Trophoblast cell (in vitro differentiated cells and primary cell): Measurements from ENCODE around the gene TRIM9.
A peak's percentile ranks its signal among the peaks of the same experiment; 100 is the strongest.

Experiments used
- DNase-seq, 2 donors: peaks; one replicate each; pipeline ENCODE4 v3.0.0-alpha.2; 2016
- H2AFZ ChIP-seq: 2 replicates; pipeline ENCODE4 v1.6.1; 2013; ENCODE audit warnings: low read length, moderate library complexity, mild to moderate bottlenecking; ENCODE audit not compliant: insufficient read depth, poor library complexity
- H2AK5ac ChIP-seq: 2 replicates; pipeline ENCODE4 v1.6.1; 2013; ENCODE audit warnings: mild to moderate bottlenecking, low read length
- H2BK120ac ChIP-seq: 2 replicates; pipeline ENCODE4 v1.6.1; 2013; ENCODE audit warnings: low read length, mild to moderate bottlenecking, moderate library complexity; ENCODE audit not compliant: insufficient read depth, poor library complexity
- H2BK12ac ChIP-seq: 2 replicates; pipeline ENCODE4 v1.6.1; 2013; ENCODE audit warnings: mild to moderate bottlenecking, low read length, moderate library complexity
- H2BK5ac ChIP-seq: 2 replicates; pipeline ENCODE4 v1.6.1; 2013; ENCODE audit warnings: low read length, low read depth, moderate library complexity, mild to moderate bottlenecking; ENCODE audit not compliant: poor library complexity
- H3K14ac ChIP-seq: 2 replicates; pipeline ENCODE4 v1.6.1; 2013; ENCODE audit warnings: mild to moderate bottlenecking, low read length
- H3K18ac ChIP-seq: 2 replicates; pipeline ENCODE4 v1.6.1; 2013; ENCODE audit warnings: mild to moderate bottlenecking, low read length
- H3K23ac ChIP-seq: 2 replicates; pipeline ENCODE4 v1.6.1; 2013; ENCODE audit warnings: low read length
- H3K27ac ChIP-seq: 2 replicates; pipeline ENCODE4 v1.5.1; 2013; ENCODE audit warnings: low read depth, mild to moderate bottlenecking, inconsistent platforms, low read length, moderate library complexity
- H3K27me3 ChIP-seq: 2 replicates; pipeline ENCODE4 v1.6.1; 2013; ENCODE audit warnings: inconsistent platforms, mild to moderate bottlenecking, low read length, moderate library complexity; ENCODE audit not compliant: insufficient read depth
- H3K36me3 ChIP-seq, 2 experiments: 1 replicate in 1 of 2; 2 replicates in 1 of 2; pipeline ENCODE4 v1.6.1; 2013; ENCODE audit warnings: low read length in 2 of 2, mild to moderate bottlenecking in 2 of 2, moderate library complexity in 1 of 2; ENCODE audit not compliant: insufficient read depth in 2 of 2, control insufficient read depth in 1 of 2
- H3K4ac ChIP-seq: 2 replicates; pipeline ENCODE4 v1.6.1; 2013; ENCODE audit warnings: low read depth, mild to moderate bottlenecking, low read length, moderate library complexity
- H3K4me1 ChIP-seq, 2 experiments: 1 replicate in 1 of 2; 2 replicates in 1 of 2; pipeline ENCODE4 v1.6.1; 2013; ENCODE audit warnings: low read length in 2 of 2, mild to moderate bottlenecking in 2 of 2, moderate library complexity in 1 of 2; ENCODE audit not compliant: insufficient read depth in 2 of 2, control insufficient read depth in 1 of 2
- H3K4me2 ChIP-seq: 2 replicates; pipeline ENCODE4 v1.6.1; 2013; ENCODE audit warnings: inconsistent platforms, mild to moderate bottlenecking, low read length, moderate library complexity
- H3K4me3 ChIP-seq: 2 replicates; pipeline ENCODE4 v1.5.1; 2013; ENCODE audit warnings: mild to moderate bottlenecking, low read depth, low read length, inconsistent platforms
- H3K79me1 ChIP-seq: one replicate; pipeline ENCODE4 v1.6.1; 2013; ENCODE audit warnings: low read length
- H3K79me2 ChIP-seq: 2 replicates; pipeline ENCODE4 v1.6.1; 2013; ENCODE audit warnings: low read length, mild to moderate bottlenecking; ENCODE audit not compliant: control insufficient read depth, insufficient read depth, poor library complexity
- H3K9ac ChIP-seq: 2 replicates; pipeline ENCODE4 v1.6.1; 2013; ENCODE audit warnings: mild to moderate bottlenecking, low read length
- H3K9me3 ChIP-seq: 2 replicates; pipeline ENCODE4 v1.6.1; 2013; ENCODE audit warnings: low read depth, mild to moderate bottlenecking, control low read depth, inconsistent platforms, low read length; ENCODE audit not compliant: insufficient read depth
- H4K12ac ChIP-seq: 2 replicates; pipeline ENCODE4 v1.6.1; 2013; ENCODE audit warnings: low read depth, mild to moderate bottlenecking, low read length, moderate library complexity
- H4K8ac ChIP-seq: 2 replicates; pipeline ENCODE4 v1.6.1; 2013; ENCODE audit warnings: low read depth, mild to moderate bottlenecking, low read length, moderate library complexity
- H4K91ac ChIP-seq: one replicate; pipeline ENCODE4 v1.6.1; 2013; ENCODE audit warnings: low read depth, mild to moderate bottlenecking, low read length, moderate library complexity
- WGBS: extraction: QIAGEN DNeasy Blood & Tissue Kit; methylation state at CpG from one replicate; pipeline ENCODE4 v1.1.7; 2013; ENCODE audit warnings: missing lambda C conversion rate; ENCODE audit not compliant: insufficient read length, insufficient coverage; ENCODE audit errors: extremely low coverage; 5-methylcytosine and 5-hydroxymethylcytosine counted together

The TRIM9 gene

DNA sequence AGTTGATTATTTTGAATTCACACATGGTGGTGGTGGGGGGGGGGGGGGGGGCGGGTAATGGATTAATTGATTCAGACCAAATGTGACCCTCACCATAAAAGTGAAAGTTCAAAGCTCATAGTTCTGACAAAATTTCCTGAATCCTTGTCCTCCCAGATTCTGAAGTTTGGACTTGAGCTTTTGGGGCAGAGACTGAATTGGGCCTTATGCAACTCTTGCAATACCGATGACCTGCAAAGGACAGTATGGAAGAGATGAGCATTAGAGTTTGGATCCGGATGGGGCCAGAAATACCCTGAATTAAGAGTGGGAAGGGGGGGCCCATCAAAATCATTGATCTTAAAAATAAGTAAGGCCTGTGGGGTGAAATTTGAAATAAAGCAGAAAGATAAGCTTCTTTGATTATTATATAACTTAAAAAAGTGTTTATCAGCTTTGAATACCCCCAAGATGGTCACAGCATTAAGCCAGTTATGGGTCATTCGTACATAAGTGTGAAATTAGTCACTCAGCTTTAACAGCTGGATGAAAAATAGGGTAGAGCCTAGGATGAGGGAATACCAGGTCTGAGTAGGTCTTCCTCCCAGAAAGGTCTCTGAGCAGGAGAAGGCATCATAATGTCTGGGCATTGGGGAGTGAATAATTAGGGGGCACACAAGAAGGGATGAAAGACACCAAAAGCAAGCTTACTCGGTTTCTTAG, 148.5 kb downstream of the TRIM9 start:
- H3K9me3 ChIP-seq = peaks cover 6% of the 10 kb centered on the region
- H4K8ac ChIP-seq = no peak overlapping the region
- no CpG with 5 or more reads among the region's 5 CpGs for WGBS
- H2BK5ac ChIP-seq = no peak overlapping the region
- no peak overlapping the region for H3K27ac ChIP-seq
- H3K14ac ChIP-seq = no peak overlapping the region
- H3K36me3 ChIP-seq = no peaks in the 10 kb centered on the region
- H3K9ac ChIP-seq = no peak overlapping the region
- H2BK12ac ChIP-seq = no peak overlapping the region
- peaks cover 0 to 14% of the 10 kb centered on the region in 2 experiments for H3K4me1 ChIP-seq
- no peak overlapping the region for H3K18ac ChIP-seq
- H4K91ac ChIP-seq = no peak overlapping the region
- H3K4ac ChIP-seq = no peak overlapping the region
- H4K12ac ChIP-seq = no peak overlapping the region
- H3K4me2 ChIP-seq = no peak overlapping the region
- no peak overlapping the region for H3K4me3 ChIP-seq
- H3K23ac ChIP-seq = no peak overlapping the region
- H3K79me2 ChIP-seq = peaks cover 2% of the 10 kb centered on the region
- no peak overlapping the region for H2AFZ ChIP-seq
- peaks cover 6% of the 10 kb centered on the region for H3K79me1 ChIP-seq
- no peak overlapping the region for H2AK5ac ChIP-seq
- H2BK120ac ChIP-seq = no peak overlapping the region
- H3K27me3 ChIP-seq = no peaks in the 10 kb centered on the region
- no peak for DNase-seq

DNA sequence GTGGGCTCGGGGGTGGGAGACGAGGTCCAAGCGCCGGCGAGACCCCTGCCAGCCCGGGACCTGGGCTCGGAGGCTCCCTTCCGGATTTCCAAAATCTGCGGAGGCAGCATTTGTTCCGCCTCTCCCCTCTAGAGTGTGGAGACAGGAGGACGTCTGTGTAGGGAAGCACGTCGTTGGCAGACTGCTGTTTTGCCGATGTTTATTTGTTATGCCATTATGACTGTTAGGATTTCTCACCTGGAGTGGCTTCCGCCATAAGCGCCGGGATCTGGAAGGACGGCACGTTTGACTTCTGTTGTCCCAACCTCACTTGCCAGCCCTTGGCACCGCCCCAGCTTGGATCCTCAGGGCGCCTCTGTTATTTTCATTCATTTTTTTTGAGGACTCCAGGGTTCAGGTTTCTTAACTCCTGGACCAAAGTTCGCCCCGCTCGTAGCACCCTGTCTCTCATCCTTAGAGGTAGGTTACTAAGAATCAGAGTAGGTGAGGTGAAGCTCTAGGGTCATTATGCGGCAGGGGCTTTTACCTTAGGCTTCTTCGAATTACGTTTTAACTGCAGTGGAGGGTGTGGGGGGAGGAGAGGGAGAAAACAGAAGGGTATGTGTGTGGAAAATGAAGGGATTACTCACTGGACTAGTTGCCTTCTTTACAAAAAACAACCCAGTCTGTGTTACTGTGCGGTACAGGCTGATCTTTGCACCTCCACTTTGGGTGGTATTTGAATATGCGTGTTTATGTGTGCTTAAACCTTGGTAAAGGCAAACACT, 150.1 kb downstream of the TRIM9 start:
- no CpG with 5 or more reads among the region's 29 CpGs for WGBS
- DNase-seq = peak; percentile 49 to 76
- Histone ChIP-seq H3K4ac (no peak overlapping the region), H3K4me3 (peak overlapping the region; percentile 80), H3K9me3 (peaks cover 6% of the 10 kb centered on the region), H2BK5ac (no peak overlapping the region), H3K23ac (no peak overlapping the region), H3K18ac (no peak overlapping the region), H3K79me2 (peaks cover 2% of the 10 kb centered on the region), H3K27ac (no peak overlapping the region), H3K9ac (peak overlapping the region; percentile 59), H3K79me1 (peaks cover 6% of the 10 kb centered on the region), H4K12ac (no peak overlapping the region), H4K8ac (peak overlapping the region; percentile 40), H3K14ac (no peak overlapping the region), H2AK5ac (no peak overlapping the region), H2BK12ac (no peak overlapping the region), H3K4me2 (peak overlapping the region; percentile 98), H3K27me3 (no peaks in the 10 kb centered on the region), H2AFZ (peak overlapping the region; percentile 92), H4K91ac (no peak overlapping the region), H2BK120ac (no peak overlapping the region), H3K36me3 (no peaks in the 10 kb centered on the region), H3K4me1 (peaks cover 0 to 14% of the 10 kb centered on the region in 2 experiments)

DNA sequence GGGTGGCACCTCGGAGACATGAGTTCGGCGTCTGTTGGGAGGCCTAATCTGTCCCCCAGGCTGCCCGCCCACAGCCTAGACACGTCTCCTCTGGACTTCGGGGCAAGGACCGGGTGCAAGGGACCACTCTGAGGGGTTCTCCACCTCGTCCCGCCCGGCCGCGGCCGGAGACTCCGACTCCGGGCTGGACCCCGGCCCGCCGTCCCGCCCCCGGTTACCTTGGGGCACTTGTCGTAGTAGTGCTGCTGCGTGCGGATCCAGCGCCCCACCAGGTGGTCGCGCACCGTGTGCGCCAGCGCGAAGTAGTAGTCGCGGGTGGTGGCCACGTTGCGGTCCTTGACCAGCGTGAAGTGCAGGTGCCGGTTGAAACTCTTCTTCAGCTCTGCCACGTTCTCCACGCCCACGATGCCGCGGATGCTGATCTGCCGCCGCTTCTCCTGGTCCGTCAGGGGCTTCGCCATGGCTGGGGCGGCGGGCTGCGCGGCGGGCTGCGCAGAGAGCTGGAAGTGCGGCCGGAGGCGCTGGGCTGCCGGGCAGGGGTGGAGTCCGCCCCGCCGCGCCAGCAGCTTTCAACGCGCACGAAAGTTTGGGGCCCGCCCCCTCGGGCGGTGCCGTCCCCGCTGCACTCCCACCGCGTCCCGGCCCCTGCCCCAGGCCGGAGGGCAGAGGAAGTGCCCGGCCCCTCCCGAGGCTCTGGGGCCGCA, 150.8 kb downstream of the TRIM9 start, which contains the start of gene PYGL:
TSS of gene PYGL (minus strand) at position 541 of the 704 bp plus-strand sequence. CDS start at position 461, 80 bp downstream.
- peaks cover 4% of the 10 kb centered on the region for H3K9me3 ChIP-seq
- H3K18ac ChIP-seq = peak within 1 kb of the TSS; percentile 60
- H2BK120ac ChIP-seq = no peak within 1 kb of the TSS
- no peak within 1 kb of the TSS for H2AK5ac ChIP-seq
- H4K12ac ChIP-seq = peak within 1 kb of the TSS; percentile 22
- H3K79me1 ChIP-seq = peaks cover 6% of the 10 kb centered on the region
- H3K4me3 ChIP-seq = peak within 1 kb of the TSS; percentile 80
- peak within 1 kb of the TSS; percentile 40 for H4K8ac ChIP-seq
- no peak within 1 kb of the TSS for H4K91ac ChIP-seq
- H2BK12ac ChIP-seq = no peak within 1 kb of the TSS
- H3K79me2 ChIP-seq = peaks cover 2% of the 10 kb centered on the region
- H3K23ac ChIP-seq = no peak within 1 kb of the TSS
- WGBS = no CpG with 5 or more reads among the region's 74 CpGs
- peak; percentile 83 to 89 for DNase-seq
- H2AFZ ChIP-seq = peak within 1 kb of the TSS; percentile 92
- no peak within 1 kb of the TSS for H3K27ac ChIP-seq
- no peaks in the 10 kb centered on the region for H3K36me3 ChIP-seq
- H3K9ac ChIP-seq = peak within 1 kb of the TSS; percentile 59
- H3K4me1 ChIP-seq = peaks cover 0 to 14% of the 10 kb centered on the region in 2 experiments
- no peaks in the 10 kb centered on the region for H3K27me3 ChIP-seq
- H3K4me2 ChIP-seq = peak within 1 kb of the TSS; percentile 98
- H3K14ac ChIP-seq = peak within 1 kb of the TSS; percentile 15
- H2BK5ac ChIP-seq = no peak within 1 kb of the TSS
- H3K4ac ChIP-seq = no peak within 1 kb of the TSS

DNA sequence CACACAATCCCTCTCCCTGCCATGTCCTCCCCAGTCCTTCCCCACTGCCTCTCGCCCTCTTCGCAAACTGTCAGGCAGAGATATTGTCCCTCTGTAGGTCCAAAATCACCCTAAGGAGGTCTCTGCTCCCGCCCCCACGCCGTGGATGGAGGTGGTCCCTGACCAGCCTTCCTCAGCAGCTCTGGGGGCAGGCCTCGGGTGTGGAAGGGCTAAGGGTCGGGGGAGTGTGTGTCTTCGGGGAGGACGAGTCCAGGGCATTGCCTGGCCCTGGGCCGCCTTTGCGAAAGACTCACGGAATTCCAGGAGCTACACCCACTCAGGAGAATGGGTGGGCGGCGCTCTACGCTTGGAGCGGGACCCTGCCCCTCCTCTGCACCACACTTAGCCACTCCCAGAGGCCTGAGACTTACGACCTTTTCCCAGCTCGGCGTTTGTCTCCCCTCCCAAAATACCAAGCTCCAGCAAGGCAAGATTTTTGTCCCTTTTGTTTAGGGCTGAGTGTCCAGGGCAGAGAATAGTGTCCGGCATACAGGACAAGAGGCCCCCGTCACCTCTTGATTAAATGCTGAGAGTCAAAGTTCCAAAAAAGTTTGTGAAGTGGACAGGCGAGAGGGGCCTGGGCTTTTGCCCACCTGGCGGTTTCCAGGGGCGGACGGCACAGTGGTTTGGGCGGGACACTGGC, 151.5 kb downstream of the TRIM9 start:
- Histone ChIP-seq H4K8ac (peak overlapping the region; percentile 40), H3K14ac (peak overlapping the region; percentile 15), H3K79me2 (peaks cover 2% of the 10 kb centered on the region), H2AK5ac (no peak overlapping the region), H3K4me3 (peak overlapping the region; percentile 80), H3K9ac (no peak overlapping the region), H4K12ac (no peak overlapping the region), H3K27me3 (no peaks in the 10 kb centered on the region), H2BK120ac (no peak overlapping the region), H2BK5ac (no peak overlapping the region), H3K36me3 (no peaks in the 10 kb centered on the region), H3K4me2 (peak overlapping the region; percentile 98), H3K23ac (no peak overlapping the region), H3K9me3 (peaks cover 4% of the 10 kb centered on the region), H4K91ac (no peak overlapping the region), H3K18ac (peak overlapping the region; percentile 60), H3K27ac (no peak overlapping the region), H2AFZ (peak overlapping the region; percentile 92), H3K79me1 (peaks cover 6% of the 10 kb centered on the region), H2BK12ac (no peak overlapping the region), H3K4me1 (peaks cover 0 to 14% of the 10 kb centered on the region in 2 experiments), H3K4ac (no peak overlapping the region)
- WGBS = no CpG with 5 or more reads among the region's 26 CpGs
- DNase-seq = peak; percentile 88 to 90
